LoVo (cell line): ENCODE results near the gene NFKBIB.
"Not testable (repeated sequence)": the region's sequence is repeated elsewhere in the genome, so short reads cannot be mapped to it uniquely, and the experiment has no call there.

Experiments
- DNase-seq: peaks from one replicate; pipeline ENCODE4 v3.0.0-alpha.2; 2016; ENCODE audit warnings: low spot score

Gene NFKBIB

DNA sequence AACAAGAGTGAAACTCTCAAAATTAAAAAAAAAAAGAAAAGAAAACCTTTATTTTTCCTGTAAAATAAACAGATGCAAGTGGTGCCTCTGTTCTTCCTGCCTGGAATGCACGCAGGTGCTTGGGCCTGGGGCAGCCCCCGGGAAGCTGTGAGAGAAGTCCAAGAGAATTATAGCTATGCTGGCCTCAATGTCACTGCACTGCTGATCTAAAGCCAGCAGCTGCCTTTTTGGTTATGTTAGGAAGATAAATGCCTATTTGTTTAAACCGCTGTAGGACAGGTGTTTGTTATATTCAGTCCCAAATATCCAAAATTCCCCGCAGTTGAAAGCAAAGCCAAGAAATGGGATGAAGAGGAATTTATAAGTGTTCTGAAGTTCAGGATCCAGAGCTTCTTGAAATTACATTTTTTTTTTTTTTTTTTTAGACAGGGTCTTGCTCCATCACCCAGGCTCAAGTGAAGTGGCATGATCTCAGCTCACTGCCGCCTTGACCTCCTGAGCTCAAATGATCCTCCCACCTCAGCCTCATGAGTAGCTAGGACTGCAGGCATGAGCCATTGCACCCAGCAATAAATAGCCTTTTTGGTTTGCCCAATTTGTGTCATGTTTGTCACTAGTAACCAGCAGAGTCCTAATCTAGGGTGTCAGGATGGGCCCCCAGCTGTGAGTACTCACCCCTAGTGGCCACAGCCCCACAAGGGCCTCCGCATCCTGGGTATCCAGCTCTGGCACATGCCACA is 23.9 kb upstream of the NFKBIB start:
- no peak for DNase-seq

DNA sequence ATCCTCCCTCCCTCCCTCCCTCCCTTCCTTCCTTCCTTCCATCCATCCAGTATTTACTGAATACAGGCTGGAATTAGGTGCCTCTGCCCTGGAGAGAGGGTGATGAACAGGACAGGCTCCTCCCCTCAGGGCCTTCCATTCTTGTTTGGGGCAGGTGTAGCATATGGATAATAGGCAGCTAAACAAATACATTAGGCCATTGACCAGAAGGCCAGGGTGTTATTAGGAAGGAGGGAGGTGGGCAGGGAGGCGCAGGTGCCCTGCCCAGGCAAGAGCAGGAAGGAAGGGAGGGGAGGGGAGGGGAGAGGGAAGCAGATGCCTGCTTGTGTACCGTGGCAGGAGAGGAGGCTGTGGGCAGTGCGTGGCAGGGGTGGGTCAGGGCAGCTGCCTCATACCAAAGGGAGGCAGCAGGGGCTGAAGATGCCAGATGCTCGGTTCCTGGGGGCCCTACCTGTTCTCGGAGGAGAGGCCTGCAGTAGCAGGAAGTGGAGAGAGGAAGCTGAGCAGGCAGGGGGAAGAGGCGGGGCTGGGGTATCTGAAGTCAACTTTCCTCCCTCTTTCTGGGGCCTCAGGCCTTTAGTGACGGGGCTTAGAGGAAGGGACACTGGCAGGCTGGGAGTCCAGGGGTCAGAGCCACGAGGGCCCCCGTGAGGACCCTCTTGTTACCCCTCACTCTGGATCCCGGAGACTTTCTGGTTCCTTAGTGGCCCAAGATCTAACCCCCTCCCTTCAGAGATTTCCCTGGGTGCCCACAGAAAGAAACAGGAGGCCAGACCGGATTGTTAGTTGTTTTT is 21.8 kb upstream of the NFKBIB start, which contains the start of gene RINL:
Gene RINL (minus strand): TSS at position 495 of the 794 bp plus-strand sequence. CDS start 1,533 bp downstream, outside the sequence.
- DNase-seq, result no peak

DNA sequence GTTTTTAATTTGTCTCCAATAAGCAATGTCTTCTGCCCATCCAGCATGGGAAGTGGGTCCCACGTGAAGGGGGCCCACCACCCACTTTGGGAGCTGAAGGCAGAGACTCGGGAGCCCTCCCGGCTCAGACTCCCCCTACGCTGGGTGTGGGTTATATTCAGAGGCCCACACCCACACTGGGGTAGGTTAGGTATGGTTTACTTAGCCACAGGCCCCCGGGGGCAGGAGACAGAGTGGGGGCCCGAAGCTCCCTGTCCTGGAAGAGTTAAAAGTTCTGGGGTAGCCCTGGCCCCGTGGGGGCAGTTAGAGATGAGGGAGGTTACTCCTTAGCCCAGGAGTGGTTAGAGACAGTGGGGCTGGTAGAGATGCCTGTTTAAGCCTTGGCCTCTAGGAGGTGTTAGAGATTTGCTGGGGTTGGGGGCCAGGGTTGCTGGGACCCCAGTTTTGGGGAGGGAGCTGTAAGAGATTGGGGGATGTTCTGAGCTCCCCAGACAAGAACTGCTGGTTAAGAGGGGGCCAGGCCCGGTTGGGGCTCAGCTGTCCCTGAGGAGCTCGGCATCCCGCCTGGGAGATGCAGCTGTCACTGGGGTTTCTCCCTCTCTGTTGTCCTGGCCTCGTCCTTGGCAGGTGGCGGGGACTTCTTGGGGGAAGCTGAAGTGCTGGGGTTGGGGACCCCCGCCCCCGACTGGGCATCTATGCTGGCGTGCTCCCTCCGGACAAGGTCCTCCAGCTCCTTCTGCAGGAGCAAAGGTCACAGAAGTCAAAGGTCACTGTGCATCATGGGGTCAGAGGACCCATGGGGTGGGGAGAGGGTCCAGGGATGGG is 21.0 kb upstream of the NFKBIB start:
- no peak for DNase-seq

DNA sequence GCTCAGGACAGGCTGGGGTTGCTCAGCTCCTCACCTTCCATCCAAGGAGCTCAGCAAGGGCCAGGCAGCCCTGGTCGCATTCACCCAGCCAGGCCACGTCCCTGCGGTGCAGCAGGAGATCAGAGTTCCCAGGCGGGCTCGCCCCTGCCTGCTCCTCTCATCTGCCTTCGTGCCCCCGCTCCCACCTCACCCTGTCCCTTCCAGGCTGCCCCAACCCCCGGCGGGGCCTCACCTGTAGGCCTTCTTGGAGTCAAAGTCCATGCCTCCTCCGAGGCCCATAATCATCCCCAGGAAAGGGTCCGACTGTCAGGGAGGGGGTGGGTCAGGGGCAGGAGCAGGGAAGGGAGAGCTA is 20.4 kb upstream of the NFKBIB start:
- no peak for DNase-seq

DNA sequence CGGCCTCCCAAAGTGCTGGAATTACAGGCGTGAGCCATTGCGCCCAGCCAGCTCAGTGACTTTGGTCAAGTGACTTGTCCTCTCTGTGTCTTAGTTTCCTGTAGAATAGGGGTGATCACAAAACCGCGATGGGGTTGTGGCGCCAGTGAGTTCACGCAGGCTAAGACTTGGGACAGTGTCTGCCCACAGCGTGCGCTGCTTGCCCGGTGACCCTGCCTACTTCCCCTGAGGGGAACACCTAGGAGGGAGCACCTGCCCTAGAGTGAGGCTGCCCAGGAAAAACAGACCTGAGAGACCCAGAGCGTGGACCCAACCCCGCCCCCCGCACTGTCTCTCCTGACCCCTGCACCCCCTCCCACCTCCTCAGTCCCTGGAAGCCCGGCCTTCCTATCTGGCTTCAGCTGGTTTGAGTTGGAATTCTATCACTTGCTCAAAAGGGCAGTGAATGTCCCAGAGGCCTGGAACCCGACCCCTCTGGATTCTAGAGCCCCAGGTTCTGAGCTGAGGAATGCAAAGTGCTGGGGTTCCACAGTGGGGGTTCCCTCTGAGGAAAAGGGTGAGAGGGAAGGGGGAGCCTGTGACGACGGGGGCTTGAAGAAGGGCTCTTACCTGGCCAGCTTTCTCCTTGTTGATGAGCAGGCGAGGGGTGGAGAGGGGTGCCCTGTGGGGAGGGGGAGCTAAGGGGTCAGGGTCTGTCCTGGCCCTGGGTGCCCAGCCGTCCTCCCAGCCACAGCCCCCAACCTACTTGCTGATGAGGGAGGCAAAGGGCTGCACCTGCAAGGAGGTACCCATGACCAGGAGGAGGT is 19.5 kb upstream of the NFKBIB start:
- no peak for DNase-seq

DNA sequence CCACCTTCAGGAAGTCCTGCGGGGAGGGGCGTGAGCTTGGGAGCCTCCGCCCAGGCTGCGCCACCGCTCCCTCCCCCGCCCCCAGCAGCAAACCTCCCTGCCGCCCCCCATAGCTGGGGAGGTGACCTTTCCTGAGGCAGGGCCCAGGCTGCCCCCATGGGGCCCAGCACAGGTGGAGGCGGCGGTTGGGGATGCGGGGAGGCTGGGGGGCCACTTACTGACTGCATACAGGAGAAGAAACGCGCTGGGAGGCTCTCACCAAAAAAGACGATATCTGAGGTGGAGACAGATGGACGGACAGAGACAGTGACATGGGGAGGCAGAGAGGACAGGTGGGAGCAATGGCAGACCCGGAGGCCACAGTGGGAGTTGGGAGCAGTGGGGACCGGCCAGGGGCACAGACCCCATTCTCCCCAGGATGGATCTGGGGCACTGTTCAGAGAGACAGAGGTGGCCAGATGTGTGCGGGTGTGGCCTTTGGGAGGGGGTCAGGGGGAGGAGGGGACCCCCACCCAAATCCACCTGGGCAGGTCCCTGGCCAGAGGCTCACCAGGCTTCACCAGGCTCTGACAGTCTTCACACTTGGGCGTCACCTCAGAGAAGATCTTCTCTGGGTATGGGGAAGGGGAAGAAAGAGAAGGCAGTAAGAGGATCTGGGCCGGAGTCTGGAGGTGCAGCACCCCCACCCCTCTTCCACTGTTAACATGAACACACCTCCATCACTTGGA is 18.7 kb upstream of the NFKBIB start:
- DNase-seq, result no peak

DNA sequence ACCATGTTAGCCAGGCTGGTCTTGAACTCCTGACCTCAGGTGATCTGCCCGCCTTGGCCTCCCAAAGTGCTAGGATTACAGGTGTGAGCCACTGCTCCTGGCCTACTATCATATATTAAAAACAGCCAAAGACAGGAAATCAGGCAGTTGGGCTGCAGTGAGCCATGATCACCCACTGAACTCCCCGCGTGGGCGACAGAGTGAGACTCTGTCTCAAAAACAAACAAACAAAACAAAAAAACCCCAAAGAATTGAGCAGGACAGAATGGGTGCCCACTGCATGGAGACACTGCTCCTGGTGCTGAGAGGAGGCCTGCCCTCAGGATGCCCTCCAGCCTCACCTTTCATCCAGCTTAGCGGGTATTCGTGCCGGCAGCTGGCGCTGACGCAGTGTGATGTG is 16.5 kb upstream of the NFKBIB start:
- no peak for DNase-seq

DNA sequence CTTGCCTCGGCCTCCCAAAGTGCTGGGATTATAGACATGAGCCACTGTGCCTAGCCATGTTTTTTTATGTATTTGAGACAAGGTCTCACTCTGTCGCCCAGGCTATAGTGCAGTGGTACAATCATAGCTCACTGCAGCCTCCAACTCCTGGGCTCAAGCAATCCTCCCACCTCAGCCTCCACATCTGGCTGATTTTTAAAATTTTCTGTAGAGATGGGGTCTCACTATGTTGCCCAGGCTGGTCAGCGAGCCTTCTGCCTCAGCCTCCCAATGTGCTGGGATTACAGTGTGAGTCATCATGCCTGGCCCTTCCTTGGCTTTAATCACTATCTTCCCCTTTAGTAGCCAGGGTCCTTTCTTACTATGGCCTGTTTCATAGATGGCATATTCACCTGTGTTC is 15.1 kb upstream of the NFKBIB start:
- not testable (repeated sequence) for DNase-seq

DNA sequence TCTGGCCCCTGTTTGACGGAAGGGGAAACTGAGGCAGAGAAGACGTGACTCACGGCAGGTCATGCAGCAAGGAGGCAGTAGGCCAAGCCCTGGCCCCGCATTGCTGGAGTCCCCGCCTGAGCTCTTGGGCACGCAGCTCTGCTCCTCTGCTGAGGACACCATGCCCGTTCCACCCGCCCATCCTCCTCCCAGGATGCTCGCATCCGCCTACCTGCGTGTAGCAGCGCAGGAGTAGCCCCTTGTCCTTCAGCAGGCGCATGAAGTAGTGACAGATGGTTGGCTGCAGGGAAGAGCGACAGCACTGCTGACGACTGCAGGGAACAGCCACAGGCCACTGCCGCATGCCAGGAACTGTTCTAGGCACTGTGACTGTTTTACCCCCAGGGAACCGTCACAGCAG is 10.9 kb upstream of the NFKBIB start:
- no peak for DNase-seq

DNA sequence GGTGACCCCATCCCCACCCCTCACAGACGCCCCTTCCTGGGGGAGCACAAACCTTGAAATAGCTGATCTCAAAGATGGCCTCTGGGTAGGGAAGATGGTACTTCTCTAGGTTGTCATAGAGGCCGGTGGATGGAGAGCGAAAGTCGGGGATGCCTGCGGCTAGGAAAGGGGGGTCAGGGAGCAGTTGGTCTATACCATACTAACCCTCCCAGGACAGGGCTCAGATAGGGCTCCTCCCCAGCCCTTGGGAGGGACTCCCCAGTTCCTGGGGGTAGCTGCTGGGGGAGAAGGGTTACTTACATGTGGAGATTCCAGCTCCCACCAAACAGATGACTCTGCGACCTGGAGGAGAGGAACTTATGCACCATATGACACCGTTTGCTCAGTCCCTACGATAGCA is 10.0 kb upstream of the NFKBIB start:
- DNase-seq, result no peak

DNA sequence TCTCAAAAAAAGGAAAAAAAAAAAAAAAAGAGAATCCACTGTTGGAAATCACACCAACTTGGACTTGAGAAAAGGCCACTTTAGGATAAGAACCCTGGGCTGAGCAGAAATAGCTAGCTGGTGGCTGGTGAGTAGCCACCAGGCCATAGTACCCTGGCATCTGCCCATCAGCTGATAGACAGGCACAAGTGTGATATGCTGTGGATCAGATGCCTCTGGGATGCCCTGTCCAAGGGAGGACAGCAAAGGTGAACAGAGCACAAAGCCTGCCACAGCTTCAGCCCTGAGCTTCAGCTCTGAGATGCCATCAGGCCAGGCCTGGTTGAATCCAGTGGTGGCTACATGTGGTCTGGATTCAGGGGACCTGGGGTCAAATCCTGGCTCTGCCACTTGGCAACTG is 9.1 kb upstream of the NFKBIB start:
- no peak for DNase-seq

DNA sequence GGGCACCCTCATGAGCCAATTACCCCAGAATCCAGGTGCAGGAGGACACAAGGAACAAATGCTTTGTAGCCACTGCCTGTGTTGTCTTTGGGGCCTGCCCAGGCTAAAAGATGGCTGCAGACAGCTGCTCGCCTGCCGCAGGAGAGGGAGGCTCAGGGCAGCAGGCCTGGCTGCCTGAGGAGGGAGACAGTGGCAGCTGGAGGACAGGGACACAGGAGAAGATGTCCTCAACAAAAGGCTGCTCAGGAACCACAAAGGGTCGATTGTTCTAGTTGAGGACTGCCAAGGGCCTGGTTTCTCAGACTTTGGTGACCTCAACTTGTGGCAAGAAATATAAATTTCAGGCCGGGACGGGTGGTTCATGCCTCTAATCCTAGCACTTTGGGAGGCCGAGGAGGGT is 8.0 kb upstream of the NFKBIB start:
- DNase-seq, result no peak

DNA sequence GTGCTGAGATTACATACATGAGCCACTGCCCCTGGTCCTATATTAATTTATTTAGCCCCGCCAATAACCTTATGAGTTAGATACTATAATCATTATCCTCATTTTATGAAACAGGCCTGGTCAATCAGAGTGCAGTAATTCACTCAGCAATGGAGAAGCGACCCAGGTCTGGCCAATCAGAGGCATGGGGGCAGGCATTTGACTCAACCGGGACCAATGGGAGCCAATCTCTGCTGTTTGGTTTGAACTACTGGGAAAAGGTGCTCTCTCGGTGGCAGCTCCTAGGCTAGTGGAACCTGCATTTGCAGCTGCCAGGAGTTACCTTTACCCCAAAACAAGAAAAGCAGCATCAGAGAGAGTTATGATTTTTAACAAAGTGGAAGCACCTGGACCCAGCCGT is 6.9 kb upstream of the NFKBIB start:
- no peak for DNase-seq

DNA sequence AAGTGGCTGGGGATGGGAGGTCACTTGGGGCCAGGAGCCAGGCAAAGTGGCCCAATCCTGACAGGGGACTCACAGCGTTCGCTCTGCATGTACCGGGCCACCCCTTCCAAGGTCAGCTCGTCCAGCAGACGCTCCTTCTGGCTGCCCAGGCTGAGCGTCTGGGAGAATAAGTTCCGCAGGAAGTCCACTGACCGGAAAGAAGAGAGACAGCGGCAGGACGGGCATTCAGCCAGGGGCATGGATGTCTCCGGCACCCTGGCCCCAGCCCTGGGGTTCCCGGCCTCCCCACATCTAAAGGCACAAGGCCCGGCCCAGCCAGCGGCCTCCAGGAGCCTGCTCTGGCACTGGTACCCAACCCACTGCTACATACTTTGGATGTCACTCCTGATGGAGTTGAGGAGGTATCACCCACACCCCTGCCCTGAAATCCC is 6.4 kb upstream of the NFKBIB start:
- no peak for DNase-seq

DNA sequence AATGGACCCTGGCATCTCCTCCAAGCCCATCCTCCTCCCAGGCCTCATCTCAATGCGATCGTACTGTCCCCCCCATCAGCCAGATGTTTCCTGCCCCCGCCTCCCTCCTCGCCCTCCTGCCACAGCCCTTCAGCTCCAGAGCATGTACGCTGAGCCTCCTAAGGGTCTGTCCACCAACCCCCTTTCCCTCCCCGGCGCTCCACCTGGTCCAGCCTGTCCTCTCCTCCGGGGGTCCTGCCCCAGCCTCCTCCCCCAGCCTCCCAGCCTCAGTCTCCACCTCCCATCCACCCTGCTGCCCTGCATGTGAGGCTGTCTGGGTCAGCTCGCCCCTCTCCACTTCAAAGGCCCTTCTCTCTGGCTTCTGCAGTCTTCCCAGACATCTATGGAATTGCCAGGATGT is 4.8 kb upstream of the NFKBIB start:
- DNase-seq, result no peak

DNA sequence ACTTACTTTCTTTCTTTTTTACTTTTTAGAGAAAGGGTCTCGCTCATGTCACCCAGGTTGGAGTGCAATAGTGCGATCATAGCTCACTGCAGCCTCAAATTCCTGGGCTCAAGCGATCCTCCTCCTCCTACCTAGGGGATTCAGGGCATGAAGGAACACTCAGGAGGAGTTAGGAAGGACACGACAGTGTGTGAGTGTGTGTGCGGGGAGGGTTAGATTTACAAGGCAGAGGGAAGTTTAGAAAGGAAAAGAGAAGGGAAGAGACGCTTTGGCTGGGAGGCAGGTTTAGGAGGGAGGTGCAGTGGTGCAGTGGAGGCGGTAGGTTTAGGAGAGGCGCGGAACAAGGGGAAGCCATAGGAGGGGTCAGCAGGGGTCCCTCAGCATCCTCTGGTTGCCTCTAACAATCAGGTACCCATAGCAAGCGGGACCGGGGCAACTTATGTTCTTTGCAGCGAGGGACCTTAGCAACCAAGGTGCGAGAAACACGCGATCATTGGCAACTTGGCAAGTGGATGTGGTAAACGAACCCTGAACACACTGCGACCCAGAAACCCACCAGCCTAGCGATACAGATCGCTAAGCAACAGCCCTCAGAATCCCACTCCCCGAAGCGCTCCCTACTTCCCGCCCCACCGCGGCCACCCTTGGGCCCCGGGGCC is 852 bp upstream of the NFKBIB start:
- DNase-seq, result no peak

DNA sequence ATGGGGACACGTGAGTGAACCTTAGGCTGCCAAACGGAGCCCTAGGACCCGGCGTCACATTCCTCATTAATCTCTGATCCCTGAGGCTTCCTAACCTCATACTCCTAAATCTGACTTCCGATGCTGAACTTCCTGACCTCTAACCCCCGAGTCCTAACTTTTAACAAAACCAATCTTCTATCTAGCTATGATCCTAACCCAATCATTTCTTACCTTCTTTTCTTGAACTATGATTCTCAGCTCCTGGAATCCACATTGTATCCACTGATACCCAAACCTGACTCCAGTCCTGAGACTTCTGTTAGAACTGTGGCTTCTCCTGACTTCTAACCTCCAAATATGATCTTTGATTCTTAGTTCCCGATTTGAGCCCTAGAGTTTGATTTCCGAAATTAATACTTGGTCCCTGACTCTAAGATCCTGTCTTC is 447 bp downstream of the NFKBIB start:
- DNase-seq, result no peak

DNA sequence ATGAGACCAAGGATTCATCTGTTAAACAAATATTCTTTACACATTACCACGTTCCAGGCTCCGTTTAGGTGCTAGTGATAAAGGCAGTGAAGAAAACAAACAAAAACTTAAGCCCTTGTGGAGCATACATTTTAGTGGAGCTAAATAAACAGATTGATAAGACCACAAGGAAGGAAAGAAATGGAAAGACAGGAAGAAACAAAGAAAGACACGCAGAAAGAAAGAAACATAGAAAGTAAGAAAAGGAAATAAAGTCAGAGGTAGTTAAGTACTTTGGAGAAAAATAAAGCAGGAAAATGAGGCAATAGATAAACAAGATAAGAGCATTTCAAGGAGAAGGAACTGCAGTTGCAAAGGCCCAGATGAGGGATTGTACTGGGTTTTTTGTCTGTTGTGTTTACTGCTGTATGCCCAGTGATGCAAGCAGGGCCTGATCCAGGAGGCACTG is 998 bp downstream of the NFKBIB start:
- no peak for DNase-seq

DNA sequence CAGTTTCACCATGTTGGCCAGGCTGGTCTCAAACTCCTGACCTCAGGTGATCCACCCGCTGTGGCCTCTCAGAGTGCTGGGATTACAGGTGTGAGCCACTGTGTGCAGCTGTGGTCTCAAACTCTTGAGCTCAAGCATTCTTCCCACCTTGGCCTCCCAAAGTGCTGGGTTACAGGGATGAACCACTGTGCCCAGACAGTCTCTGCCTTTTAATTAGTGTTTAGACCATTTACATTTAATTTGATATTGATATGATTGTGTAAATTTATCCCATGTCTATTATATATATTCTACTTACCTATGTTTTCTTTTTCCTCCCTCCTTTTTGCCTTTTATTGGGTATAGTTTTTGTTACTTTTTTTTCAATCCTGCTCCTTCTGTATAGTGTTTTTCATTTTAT is 1.9 kb downstream of the NFKBIB start:
- DNase-seq, result no peak
